Astrocyte of the cerebellum (primary cell): ENCODE data around the gene ZSWIM5.

Experiments used
- DNase-seq: peaks from one replicate; pipeline ENCODE4 v3.0.0-alpha.2; 2011; ENCODE audit warnings: low read depth
- H3K4me3 ChIP-seq: 2 replicates; pipeline ENCODE4 v1.5.1; 2011; ENCODE audit warnings: mild to moderate bottlenecking, low read depth, low read length, moderate library complexity
- in situ Hi-C: cut with HindIII; loops from 2 replicates; pipeline ENCODE4 v1.10.0; 2017; ENCODE audit warnings: low sequenced_read_pairs
- TF ChIP-seq, protein P1 (sequence below): IDR thresholded peaks from 2 replicates; pipeline ENCODE4 v1.5.1; 2012; ENCODE audit warnings: low read length, low read depth, moderate library complexity, mild to moderate bottlenecking; ENCODE audit errors: missing control alignments

The ZSWIM5 gene

DNA sequence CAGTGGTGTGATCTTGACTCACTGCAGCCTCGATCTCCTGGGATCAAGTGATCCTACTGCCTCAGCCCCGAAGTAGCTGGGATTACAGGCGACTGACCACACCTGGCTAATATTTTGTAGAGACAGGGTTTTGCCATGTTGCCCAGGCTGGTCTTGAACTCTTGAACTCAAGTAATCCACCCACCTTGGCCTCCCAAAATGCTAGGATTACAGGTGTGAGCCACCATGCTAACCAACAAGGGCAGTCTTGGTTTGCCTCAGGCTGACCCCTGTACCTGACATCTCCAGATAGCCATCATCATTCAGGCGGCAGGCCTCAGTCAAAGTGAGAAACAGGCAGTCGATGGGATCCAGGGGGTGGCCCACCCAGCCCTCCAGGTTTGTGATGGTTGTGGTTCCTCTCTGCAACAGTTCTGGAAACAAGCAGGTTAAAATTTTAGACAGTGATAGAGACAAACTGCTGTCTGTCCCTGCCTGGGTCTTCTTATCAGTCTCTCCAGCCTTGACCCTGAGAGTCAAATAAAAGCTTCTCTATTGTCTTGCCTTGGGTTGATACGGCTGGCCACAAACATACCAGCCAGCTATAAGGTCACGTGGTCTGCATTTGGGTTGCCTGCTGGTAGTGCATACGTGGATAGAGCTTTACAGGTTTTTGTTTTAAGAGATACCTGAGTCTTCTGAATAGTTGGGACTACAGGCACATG is 167.6 kb downstream of the ZSWIM5 start:
- DNase-seq = no peak
- TF ChIP-seq, protein P1, sequence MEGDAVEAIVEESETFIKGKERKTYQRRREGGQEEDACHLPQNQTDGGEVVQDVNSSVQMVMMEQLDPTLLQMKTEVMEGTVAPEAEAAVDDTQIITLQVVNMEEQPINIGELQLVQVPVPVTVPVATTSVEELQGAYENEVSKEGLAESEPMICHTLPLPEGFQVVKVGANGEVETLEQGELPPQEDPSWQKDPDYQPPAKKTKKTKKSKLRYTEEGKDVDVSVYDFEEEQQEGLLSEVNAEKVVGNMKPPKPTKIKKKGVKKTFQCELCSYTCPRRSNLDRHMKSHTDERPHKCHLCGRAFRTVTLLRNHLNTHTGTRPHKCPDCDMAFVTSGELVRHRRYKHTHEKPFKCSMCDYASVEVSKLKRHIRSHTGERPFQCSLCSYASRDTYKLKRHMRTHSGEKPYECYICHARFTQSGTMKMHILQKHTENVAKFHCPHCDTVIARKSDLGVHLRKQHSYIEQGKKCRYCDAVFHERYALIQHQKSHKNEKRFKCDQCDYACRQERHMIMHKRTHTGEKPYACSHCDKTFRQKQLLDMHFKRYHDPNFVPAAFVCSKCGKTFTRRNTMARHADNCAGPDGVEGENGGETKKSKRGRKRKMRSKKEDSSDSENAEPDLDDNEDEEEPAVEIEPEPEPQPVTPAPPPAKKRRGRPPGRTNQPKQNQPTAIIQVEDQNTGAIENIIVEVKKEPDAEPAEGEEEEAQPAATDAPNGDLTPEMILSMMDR = no peak
- in situ Hi-C loops = no loop called here
- H3K4me3 ChIP-seq = no peak overlapping the region

DNA sequence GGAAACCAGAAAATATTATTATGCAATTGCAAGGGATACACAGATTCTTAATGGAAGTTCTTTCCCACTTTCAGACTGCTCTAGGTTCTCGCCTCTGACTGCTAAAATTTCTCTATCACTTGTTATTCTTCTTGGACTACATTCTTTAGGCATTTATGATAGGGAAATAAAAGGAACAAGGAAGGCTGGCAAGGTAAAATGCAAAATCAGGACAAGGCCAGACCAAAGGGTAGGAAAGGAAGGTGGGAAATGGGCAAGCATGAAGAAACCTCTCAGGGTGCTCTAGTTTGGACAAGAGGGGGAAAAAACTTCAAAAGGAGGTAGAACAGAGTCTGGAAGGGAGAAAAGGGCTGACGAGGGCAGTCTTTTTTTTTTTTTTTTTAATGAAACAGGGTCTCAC is 168.2 kb downstream of the ZSWIM5 start:
- H3K4me3 ChIP-seq = no peak overlapping the region
- no peak for DNase-seq
- TF ChIP-seq, protein P1 = no peak
- in situ Hi-C loops = no loop called here

DNA sequence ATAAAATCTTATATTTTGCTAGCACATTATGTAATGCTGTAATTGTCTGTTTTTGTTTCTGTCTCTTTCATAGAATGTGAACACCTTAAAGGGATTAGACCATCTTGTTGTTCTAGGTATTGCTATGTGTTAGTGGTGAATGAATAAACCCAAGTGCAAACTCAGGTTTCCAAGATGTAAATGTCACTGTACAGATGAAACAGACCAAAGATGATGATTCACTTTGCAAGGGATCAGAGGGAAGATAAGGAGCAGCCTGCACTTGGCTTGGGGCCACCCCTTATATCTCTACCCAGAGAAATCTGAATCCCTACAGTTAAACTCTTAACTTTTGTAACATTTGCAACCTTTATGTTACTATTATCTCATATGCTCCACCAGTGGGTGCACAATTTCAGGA is 168.9 kb downstream of the ZSWIM5 start:
- TF ChIP-seq, protein P1 = no peak

DNA sequence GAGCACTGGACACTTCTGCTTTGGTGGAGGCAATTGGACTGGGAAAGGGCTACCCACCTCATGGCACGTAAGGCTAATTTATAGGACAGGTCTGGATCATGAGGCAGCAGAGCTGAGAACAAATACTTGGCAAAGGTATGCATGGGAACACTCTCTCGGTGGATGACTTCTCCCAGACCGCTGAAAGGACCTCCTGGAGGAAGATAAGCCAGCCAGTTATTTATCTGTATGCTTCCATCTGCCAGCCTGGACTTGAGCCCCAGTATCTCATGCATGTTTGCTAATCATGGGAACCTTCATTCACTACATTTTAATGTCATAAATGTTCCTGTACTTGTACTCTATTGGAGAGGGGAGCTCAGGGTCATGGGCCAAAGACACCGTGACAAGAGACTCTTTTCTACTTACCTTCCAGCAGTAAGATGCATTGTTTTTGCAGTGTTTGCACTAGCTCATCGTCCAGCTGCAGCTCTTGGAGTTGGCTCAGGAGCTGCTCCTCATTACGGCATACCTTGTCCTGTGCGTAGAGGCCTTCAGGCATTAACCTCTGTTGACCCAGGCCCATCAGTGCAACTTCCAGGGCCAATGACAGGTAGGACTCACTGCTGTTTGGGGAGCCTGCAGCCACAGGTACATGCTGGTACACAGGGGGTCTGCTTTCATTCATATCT is 170.6 kb downstream of the ZSWIM5 start:
- no peak overlapping the region for H3K4me3 ChIP-seq
- in situ Hi-C loops = no loop called here
- DNase-seq = no peak
- TF ChIP-seq, protein P1 = no peak

More for the DNA sequence above, 168.9 kb downstream of the ZSWIM5 start:
- H3K4me3 ChIP-seq = no peak overlapping the region
- in situ Hi-C loops = no loop called here
- DNase-seq = no peak

DNA sequence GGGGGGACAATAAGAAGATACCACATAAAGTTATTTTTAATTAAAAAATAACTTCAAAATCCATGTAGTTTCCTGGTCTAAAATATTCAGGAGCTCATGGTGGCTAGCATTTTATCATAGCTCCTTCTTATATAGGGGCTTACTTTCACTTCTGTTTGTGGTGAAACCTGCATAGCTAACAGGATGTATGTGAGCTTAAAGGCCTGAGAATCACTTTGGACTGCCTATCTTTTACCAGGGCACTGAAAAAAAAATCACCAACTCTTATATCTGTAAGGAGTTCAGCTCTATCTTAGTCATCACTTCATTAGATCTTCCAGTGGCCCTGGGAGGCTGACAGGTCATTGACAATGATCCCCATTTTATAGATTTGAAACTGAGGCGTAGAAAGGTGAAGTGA is 173.0 kb downstream of the ZSWIM5 start:
- in situ Hi-C loops = no loop called here
- no peak for DNase-seq
- TF ChIP-seq, protein P1 = no peak
- H3K4me3 ChIP-seq = no peak overlapping the region

DNA sequence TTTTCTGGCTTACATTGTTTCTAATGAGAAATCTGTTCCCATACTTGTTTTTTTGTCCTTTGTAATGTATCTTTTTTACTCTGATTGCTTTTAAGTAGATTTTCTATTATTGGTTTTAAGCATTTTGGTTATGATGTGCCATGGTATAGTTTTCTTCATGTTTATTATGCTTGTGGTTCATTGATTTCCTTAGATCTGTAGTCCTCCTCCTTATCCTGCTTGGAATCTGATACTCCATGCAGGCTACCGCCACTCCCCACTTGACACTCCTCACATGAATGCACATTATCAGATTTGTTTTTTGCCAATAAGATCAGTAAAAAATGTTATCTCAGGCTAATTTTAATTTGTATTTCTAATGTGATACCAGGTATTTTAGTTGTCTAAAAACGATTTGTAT is 173.6 kb downstream of the ZSWIM5 start:
- no peak overlapping the region for H3K4me3 ChIP-seq
- DNase-seq = no peak
- TF ChIP-seq, protein P1 = no peak
- in situ Hi-C loops = no loop called here
